UCSD-AML1 (cell line): ENCODE measurements around the gene MGLL.

Source experiments
- DNase-seq: peaks from one replicate; lab custom pipeline; 2025; ENCODE audit not compliant: unreplicated experiment; lab: John Stamatoyannopoulos, UW

MGLL gene

DNA sequence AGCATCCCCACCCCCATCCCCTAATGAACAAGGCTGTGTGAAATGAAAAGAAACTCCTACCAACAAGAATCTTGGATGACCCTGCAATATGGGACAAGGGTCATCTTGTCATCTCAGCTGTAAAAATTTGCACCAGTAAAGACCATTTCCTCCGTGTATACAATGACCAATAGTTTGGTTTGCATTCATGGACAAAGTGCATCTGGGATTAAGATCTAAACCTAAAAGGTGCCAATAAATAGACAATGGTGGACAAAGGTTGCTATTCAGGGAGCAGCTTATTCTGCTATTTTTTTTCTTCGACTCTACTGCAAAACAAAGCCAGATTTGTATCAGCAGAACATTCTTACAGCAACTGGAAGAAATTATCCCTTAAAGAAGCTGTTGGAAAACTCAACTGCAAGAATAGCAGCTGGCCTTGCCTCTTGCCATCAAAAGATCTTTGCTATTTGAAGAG, 8.0 kb downstream of the MGLL start:
- no peak for DNase-seq

DNA sequence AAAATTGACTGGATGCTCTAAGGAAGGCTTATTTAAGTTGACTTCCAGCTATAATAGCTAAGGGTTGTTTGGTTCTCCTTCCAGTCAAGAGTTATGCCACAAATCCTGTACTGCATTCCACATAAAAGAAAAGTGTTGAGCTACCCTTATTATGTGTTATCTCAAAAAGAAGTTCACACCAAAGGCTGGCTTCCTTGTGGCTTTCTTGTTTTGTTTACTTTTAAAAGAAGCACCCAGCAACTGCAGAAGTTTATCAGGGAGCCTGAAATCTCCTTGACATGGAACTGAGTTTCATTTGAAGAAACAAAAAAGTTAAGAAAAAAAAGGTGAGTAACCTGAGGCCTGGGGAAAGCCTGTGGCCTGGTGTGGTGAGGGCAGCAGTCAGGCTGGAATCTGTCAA, 10.2 kb downstream of the MGLL start:
- no peak for DNase-seq

DNA sequence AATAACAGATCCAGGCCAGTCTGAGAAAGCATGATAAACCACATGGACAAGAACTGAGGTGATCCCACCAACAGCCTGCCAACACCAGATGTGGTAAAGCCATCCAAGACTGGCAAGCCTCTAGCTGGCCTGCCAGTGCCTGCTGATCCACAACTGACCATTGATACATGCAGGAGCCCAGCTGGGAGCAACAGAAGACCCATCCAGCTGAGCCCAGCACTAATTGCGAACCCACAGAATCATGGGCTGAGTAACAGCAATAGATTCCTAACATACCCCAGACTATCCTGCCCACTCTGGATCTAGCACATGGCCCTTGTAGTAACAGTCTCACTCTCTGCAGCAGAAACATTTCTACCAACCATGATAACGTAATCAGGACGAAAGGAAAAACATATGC, 10.6 kb downstream of the MGLL start:
- no peak for DNase-seq

DNA sequence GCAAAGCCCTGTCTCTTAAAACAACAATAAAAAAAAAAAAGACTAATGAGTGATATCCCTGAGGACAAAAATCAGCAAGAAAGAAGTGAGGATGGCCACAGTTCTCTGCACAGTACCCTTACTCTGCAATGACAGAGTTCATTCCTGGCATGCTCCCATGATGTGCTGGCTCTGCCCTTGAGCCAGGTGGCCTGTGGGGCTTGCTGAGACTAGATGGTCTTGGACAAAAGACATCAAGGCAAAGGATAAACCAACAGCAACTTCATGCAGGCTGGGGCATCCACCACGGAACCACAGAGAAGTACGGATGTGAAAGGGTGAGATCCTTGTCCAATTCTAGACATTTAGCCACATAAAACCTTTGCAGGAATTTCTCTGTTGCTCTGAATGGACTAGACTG, 12.7 kb downstream of the MGLL start:
- DNase-seq: no peak

DNA sequence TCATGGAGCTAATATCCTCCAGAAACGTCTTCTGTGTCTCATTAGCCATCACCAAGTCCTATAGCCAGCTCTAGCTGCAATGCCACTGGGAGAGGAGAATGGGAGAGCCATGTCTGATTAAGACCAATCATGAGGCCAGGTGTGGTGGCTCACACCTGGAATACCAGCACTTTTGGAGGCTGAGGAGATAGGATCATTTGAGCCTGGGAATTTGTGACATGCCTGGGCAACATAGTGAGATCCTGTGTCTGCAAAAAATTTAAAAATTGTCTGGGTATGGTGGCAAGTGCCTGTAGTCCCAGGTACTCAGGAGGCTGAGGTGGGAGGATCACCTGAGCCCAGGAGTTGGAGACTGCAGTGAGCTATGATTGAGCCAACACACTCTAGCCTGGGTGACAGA, 13.1 kb downstream of the MGLL start:
- no peak for DNase-seq

DNA sequence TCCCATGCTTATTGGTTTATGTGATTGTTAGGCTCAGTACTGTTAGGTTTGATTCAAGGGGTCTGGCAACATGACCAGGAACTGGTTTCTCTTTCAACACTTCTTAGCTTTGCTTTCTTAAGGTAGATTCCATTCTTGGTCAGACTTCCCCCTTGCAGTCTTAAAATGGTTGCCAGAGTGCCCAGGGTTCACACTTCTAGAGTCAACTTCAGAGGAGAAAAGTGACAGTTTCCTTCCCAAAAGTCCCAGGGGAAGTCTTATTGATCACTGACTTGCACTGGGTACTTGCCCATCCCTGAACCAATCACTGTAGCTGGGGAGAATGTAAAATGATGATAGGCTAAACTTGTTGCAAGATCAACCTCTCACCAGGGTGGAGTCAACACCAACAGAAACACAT, 14.1 kb downstream of the MGLL start:
- no peak for DNase-seq

DNA sequence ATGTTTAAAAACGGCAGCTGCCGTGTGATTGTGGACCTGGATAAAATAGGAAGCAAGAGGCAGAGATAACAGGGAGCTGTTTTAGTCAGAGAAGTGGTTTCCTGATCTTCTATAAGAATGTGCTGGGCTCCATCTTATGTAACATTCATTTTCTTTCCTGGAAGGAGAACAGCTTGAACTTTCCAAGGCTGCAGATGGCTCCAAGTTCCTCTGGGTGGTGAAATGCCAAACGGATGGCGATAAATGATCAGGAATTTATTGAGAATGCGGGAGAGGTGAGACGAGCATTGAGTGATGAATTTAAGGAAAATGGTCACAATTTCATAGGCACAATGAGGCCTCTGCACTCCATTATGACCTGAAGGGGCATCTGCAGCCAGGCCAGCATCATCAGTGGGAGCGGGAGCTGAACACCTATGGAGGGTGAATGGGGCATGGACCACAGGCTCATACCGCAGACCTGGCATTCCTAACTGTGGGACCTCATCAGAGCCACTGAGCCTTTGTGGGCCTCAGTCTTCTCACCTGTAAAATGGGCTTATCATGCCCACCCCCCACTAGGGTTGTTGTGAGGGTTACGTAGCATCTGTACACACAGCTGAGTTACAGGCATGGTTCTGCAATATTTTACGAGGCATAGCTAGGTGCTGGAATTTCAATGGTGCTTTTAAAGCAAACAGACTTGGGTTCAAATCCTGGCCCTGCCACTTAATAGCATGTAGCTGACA, 17.1 kb downstream of the MGLL start:
- no peak for DNase-seq

DNA sequence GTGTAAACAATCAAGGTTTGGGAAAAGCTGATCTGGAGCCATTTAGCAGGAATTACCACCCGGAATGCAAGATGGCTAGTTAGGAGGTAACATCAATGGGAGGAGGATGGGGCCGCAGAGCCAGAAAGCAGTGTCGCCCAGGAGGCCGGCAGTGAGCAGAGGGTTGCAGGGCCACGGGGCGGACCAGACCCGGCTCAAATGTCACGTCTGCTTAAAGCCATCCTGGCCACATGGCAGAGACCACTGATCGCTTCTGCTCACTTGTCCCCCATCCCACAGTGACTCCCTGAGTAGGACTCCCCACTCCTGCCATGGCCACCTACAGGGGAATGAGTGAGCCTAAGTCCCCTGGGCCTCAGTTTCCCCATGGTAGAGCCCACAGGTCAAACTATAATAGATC, 18.2 kb downstream of the MGLL start:
- no peak for DNase-seq

DNA sequence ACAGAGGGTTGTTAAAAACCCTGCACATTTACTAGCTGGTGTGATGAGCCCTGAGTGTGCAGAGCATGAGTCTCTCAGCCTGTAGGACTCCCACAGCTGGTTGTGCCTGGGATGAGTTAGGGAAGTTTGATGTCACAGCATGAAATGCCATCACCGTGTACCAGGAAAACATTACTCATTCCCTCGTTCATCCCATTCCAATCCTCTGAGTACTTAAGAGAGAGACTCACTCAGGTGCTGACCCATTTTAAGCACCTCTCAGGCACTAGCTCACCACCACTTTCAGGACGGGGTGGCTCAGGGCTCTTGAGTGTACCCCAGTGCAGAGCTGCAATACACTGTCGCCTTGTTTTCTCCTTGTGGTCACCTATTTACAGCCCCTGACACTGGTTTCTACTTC, 18.7 kb downstream of the MGLL start:
- no peak for DNase-seq

DNA sequence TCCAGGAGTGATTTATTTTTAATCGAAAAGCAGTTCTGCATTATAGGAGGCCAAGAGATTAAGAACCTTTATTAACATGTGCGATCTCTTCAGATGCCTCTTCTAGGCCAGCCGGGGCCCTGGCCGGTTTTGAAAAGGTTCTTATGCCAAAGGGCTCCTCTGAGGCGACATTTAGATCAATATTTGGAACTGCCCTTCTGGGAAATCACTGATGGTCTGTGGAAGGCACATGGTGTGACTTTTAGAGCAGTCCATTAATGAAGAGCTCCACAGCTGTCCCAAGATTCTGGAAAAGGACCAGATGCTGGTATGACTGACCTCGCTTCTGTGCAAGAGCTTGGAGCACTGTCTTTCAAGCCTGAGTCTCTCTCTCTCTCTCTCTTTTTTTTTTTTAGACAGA, 19.7 kb downstream of the MGLL start:
- no peak for DNase-seq

DNA sequence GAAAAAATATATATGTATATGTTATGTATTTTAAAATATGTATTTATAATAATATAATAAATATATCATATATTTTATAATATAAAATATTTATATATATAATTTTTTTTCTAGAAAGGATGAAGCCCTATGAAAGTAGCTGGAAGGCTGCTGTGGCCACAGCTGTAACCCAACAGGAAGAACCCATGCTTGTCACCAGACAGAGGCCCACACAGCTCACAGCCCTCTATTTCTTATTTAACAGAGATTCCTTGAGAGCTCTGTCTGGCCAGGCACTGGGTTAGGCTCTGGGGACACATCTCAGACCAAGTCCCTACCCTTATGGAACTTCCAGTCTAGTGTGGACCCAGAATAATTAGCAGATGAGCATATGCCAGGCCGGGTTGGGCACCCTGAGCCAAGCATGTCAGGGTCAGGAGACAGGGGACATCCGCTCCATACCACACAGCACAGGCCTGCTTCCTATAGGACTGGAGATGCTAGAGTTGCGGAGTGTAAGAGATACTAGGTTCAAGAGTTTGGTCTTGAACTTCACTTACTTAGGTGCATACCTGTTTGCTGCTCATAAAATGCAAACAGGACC, 20.5 kb downstream of the MGLL start:
- no peak for DNase-seq

DNA sequence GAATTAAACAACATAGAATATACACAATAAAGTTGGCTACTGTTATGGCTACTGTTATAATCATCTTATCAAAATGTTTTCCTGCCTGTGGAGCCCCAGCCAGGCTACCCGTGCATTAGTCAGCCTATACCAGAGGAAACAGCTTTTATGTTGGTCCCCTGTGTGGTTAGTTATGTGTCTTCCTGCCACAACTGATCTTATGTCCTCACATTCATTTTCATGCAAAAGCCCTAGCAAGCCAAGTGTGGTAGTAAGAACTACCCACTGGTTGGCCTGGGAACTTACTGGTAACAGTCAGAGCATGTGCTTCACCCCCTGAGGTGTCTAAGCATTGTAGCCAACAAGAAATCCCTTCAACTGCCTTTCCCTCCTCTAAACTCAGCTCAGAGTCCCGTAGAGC, 21.8 kb downstream of the MGLL start:
- DNase-seq: peak; percentile 63

DNA sequence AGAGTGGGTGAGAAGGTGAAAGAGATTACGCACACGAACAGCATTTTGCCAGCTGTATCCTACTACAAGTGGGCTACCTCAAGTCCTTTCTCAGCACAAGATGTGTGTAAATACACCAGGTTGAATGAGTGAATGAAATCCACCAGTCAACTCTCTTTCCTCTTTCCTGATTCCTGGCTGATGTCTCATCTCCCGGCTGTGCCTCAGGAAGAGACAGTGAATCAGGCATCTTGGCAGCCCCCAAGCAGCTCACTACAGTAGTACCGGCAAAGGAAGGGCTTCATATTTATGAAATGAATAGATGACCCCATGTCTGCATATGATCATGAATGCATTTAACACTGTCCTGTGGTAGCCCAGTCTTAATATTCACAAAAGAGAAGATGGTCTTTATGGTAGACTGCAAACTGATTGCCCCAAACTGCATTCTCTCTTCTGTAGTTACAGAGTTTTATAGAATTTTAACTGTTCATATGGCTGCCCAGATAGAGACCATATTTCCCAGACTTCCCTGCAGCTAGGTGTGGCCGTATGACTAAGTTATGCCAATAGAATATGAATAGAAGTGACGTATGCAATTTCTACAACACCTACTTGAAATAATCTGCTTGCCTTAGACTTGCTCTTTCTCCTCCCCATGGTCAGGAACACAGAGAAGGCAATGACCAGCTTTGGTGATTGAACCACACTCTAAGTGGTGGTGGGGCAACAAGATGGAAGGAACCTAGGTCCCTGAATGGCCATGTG, 22.7 kb downstream of the MGLL start:
- no peak for DNase-seq

DNA sequence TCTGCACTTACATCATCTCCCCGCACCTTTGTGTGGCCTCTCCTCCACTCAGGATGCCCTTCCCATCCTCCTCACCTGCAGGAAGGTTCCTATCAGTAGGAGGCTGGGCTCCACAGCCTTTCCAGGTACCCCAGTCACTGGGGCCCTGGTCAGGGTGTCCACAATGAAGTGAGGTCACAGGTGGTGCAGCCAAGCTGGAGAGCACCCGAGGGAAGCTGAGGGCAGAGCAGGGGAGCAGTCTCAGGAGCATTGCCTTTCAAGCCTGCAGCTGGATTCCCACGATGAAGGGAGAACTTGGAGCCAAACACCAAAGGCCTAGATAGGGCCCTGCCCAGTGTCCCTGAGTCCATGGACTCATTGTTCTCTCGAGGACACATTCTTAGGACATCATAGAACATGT, 23.6 kb downstream of the MGLL start:
- DNase-seq: no peak

DNA sequence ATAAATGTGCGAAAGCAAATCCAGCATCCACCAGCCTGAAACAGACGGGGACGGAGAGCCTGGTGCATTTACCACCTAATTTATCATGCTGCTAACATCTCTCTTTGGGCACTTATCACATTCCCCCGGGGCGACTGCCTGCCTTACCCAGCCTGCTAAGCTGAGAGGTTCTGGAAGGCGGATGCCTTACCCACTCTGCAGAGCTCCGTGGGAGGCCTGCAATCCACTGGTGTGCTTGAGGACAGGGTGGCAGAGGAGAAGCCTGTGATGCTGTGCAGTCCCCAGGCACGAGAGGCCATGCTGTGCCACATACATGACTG, 25.5 kb downstream of the MGLL start:
- DNase-seq: no peak

DNA sequence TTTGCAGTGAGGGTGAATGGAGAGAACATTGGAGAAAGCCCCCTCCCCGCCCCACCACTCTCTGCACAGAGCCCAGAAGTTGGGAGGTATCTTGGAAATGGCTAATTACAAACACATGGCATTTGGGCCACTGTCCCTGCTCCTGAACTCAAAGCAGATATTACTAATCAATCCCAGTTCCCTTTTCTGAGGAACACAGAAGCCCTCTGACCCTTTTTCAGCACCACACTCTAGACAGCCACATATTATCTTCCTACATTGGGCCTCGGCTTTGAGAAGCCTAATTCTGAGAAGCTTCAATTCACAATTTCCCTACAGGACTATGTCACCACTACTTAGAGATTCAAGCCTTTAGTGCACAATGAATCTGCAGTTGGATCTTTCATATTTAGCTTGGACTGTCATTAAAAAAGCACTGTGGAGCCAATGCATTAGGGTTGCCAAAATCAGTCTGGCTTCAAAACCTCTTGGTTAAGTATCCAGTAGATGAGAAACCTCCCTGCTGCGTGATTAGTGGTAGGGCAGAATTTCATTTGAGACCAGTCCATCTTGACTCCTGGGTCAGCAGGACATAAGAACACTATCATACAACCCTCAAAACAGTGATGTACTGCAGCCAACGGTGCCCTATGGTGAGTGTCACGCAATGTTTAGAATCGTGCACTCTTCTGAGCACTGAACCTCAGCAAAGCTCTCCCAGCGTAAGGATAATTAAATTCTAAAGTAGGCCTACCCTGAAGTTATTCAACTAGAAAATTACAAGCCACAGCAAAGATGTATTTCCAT, 26.1 kb downstream of the MGLL start:
- DNase-seq: no peak

DNA sequence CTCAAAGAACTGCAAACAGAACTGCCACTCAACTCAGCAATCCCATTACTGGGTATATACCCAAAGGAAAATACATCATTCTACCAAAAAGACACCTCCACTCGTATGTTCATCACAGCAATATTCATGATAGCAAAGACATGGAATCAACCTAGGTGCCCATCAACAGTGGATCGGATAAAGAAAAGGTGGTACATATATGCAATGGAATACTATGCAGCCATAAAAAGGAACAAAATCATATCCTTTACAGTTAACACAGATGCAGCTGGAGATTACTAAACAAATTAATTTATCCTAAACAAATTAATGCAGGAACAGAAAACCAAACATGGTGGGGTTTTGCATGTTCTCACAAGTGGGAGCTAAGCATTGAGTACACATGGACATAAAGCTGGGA, 27.3 kb downstream of the MGLL start:
- DNase-seq: no peak

DNA sequence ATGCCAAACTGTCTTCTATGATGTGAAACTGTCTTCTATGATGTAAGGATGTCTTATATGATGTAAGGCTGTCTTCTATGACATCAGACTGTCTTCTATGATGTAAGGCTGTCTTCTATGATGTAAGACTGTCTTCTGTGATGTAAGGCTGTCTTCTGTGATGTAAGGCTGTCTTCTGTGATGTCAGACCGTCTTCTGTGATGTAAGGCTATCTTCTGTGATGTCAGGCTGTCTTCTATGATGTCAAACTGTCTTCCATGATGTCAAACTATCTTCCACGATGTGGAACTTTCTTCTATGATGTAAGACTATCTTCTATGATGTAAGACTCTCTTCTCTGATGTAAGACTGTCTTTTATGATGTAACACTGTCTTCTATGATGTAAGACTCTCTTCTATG, 27.9 kb downstream of the MGLL start:
- DNase-seq: no peak

DNA sequence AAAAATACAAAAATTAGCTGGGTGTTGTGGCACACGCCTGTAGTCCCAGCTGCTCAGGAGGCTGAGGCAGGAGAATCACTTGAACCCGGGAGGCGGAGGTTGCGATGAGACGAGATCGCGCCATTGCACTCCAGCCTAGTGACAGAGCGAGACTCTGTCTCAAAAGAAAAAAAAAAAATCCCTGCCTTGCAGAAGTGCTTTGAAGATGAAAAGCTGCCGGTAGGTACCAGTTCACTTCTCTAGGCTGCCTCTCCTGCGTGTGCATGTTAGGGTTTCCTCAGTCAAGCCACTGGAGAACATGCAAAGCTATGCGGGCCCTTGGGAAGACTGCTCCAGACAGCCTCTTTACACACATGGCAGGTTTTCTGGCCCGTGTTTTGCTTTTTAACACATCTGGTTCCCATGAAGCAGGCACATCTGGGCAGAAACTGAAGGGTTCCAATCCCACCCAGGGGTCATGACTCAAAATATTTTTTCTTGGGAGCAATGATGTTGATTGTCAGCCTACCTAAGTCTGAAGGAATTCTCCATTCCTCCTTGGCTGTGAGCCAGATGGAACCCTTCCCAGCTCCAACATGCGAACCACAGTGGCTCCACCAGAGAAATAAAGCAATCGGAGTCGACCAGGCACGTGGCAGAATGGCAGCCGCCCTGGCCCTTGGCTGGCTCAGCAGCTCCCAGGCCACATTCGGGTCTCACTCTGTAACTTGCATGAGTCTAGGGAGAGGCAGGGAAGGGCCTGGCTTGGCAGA, 29.6 kb downstream of the MGLL start:
- no peak for DNase-seq

DNA sequence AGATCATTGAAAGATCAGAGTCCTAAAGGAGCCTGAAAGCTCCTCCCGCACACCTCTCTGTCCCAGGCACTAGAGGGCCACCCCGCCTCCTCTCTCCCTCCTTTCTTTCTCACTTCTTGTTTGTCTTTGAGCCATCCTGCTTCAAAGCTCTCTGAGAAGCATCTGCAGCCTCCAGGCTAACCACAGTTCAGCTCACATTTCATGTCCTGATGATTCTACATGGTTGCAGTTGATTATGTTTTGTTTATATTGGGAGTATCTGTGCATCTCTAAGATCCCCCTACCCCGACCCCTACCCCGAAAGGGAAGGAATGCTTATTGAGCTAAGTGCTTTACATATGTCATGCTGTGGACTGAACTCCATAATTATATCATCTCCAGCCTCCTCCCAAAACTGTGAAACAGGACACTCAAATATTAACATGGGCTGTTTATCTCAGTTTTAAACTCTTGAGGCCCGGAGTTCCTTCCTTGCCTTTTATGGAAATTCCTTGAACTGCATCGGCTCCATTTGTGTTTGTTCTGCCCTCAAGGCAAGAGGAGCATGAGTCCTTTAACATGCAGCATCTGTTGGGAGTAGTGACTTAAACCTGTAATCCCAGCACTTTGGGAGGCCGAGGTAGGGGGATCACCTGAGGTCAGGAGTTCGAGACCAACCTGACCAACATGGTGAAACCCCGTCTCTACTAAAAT, 30.9 kb downstream of the MGLL start:
- peak; percentile 34 for DNase-seq

DNA sequence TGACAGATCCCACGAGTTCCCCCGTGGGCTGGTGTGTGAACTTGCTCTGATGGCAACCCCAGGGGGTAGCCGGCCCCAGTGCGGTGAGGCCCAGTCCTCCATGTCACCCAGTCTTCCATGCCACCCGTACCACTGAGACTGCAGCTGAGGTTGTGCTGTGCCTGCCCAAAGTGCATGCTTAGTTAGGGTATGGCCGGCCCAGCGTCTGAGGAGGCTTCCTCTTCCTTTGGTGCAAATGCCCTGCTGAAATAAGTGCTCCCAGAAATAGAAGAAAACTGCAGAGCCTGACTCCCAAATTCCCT, 31.5 kb downstream of the MGLL start:
- no peak for DNase-seq
